ENCODE data around the gene EFNA5.

DNA sequence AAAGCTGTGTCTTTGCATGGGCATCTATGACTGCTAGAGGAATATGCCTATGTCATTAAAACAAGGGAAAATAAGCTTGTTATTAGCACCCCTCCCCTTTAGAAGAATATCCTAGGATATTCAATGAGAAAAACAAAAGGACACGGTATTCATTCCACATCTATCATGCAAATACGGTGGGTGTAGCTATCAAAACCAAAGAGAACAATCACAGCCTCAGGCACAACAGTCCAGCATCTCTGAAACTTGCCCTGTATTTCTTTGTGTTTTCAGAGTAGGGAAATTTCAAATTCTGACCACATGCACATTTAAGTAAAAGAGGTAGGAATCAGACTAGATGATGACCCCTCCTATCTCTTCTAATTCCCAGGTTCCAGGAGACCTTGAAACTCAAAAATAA, 209.9 kb downstream of the EFNA5 start:
- TF ChIP-seq, protein P1, sequence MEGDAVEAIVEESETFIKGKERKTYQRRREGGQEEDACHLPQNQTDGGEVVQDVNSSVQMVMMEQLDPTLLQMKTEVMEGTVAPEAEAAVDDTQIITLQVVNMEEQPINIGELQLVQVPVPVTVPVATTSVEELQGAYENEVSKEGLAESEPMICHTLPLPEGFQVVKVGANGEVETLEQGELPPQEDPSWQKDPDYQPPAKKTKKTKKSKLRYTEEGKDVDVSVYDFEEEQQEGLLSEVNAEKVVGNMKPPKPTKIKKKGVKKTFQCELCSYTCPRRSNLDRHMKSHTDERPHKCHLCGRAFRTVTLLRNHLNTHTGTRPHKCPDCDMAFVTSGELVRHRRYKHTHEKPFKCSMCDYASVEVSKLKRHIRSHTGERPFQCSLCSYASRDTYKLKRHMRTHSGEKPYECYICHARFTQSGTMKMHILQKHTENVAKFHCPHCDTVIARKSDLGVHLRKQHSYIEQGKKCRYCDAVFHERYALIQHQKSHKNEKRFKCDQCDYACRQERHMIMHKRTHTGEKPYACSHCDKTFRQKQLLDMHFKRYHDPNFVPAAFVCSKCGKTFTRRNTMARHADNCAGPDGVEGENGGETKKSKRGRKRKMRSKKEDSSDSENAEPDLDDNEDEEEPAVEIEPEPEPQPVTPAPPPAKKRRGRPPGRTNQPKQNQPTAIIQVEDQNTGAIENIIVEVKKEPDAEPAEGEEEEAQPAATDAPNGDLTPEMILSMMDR (IDR thresholded peaks at IDR 0.05): no peak
- TF ChIP-seq EP300 (IDR thresholded peaks at IDR 0.05): no peak
- TF ChIP-seq POLR2A (IDR thresholded peaks at IDR 0.05): no peak

Data from gastroesophageal sphincter (tissue), 3 donors.